Stomach smooth muscle (tissue), 2 donors: Measurements from ENCODE around the gene OR2A14.

Experiments used
- H3K27ac ChIP-seq: one replicate; pipeline ENCODE4 v1.7.0; 2013; ENCODE audit warnings: mild to moderate bottlenecking, low read length, inconsistent platforms
- H3K27me3 ChIP-seq, 2 donors: one replicate each; pipeline ENCODE4 v1.7.0; 2013; ENCODE audit warnings: low read length in 2 of 2; ENCODE audit not compliant: insufficient read depth in 2 of 2, control insufficient read depth in 1 of 2
- H3K36me3 ChIP-seq, 2 donors: one replicate each; pipeline ENCODE4 v1.7.0; 2013; ENCODE audit warnings: low read length in 2 of 2; ENCODE audit not compliant: control insufficient read depth in 2 of 2, insufficient read depth in 2 of 2
- H3K4me1 ChIP-seq: one replicate; pipeline ENCODE4 v1.7.0; 2013; ENCODE audit warnings: low read length; ENCODE audit not compliant: control insufficient read depth, insufficient read depth
- H3K4me3 ChIP-seq, 2 donors: one replicate each; pipeline ENCODE4 v1.7.0; 2013; ENCODE audit warnings: low read length in 2 of 2
- H3K9ac ChIP-seq, 2 donors: one replicate each; pipeline ENCODE4 v1.7.0; 2013; ENCODE audit warnings: low read length in 2 of 2, mild to moderate bottlenecking in 1 of 2
- H3K9me3 ChIP-seq, 2 donors: one replicate each; pipeline ENCODE4 v1.7.0; 2013; ENCODE audit warnings: low read length in 2 of 2; ENCODE audit not compliant: control insufficient read depth in 2 of 2
- donor health status: healthy.
- donor health status: Pancreatic carcinoma.

The OR2A14 gene

GRCh38 chr7:144122876-144123275, at the start of gene OR2A14:
OR2A14 (plus strand) TSS chr7:144123176; CDS start chr7:144129113, 5,937 bp downstream.
- Histone ChIP-seq H3K4me3 (no peak within 1 kb of the TSS), H3K36me3 (no peaks in the 10 kb centered on the region), H3K4me1 (no peaks in the 10 kb centered on the region), H3K27ac (no peak within 1 kb of the TSS), H3K9me3 (no peaks in the 10 kb centered on the region), H3K27me3 (no peaks in the 10 kb centered on the region), H3K9ac (no peak within 1 kb of the TSS)

- no peak overlapping the region for H3K4me3 ChIP-seq
- H3K4me1 ChIP-seq: no peaks in the 10 kb centered on the region
- no peak overlapping the region for H3K27ac ChIP-seq
- no peaks in the 10 kb centered on the region for H3K36me3 ChIP-seq
- H3K9ac ChIP-seq: no peak overlapping the region
- no peaks in the 10 kb centered on the region for H3K27me3 ChIP-seq
- no peaks in the 10 kb centered on the region for H3K9me3 ChIP-seq
These were observed 48.6 kb upstream of the OR2A14 start for GRCh38 chr7:144074374-144074773.

- Histone ChIP-seq H3K9ac (no peak within 1 kb of the TSS), H3K36me3 (no peaks in the 10 kb centered on the region), H3K4me1 (no peaks in the 10 kb centered on the region), H3K27ac (no peak within 1 kb of the TSS), H3K9me3 (no peaks in the 10 kb centered on the region), H3K27me3 (no peaks in the 10 kb centered on the region), H3K4me3 (no peak within 1 kb of the TSS)
These were observed 37.0 kb upstream of the OR2A14 start, which contains the start of gene OR2A12 for GRCh38 chr7:144085978-144086377. OR2A12 (plus strand) TSS chr7:144086278; CDS start chr7:144095108, 8,830 bp downstream.

GRCh38 chr7:144086730-144087129, 36.2 kb upstream of the OR2A14 start:
- H3K27ac ChIP-seq: no peak overlapping the region
- no peaks in the 10 kb centered on the region for H3K36me3 ChIP-seq
- no peak overlapping the region for H3K9ac ChIP-seq
- no peaks in the 10 kb centered on the region for H3K9me3 ChIP-seq
- no peaks in the 10 kb centered on the region for H3K4me1 ChIP-seq
- H3K4me3 ChIP-seq: no peak overlapping the region
- H3K27me3 ChIP-seq: no peaks in the 10 kb centered on the region

- Histone ChIP-seq H3K27me3 (no peaks in the 10 kb centered on the region), H3K4me1 (no peaks in the 10 kb centered on the region), H3K4me3 (no peak overlapping the region), H3K27ac (no peak overlapping the region), H3K9ac (no peak overlapping the region), H3K36me3 (no peaks in the 10 kb centered on the region), H3K9me3 (no peaks in the 10 kb centered on the region)
These were observed 35.7 kb upstream of the OR2A14 start for GRCh38 chr7:144087230-144087629.

- Histone ChIP-seq H3K27ac (no peak overlapping the region), H3K36me3 (no peaks in the 10 kb centered on the region), H3K4me3 (no peak overlapping the region), H3K9ac (no peak overlapping the region), H3K9me3 (no peaks in the 10 kb centered on the region), H3K4me1 (no peaks in the 10 kb centered on the region), H3K27me3 (no peaks in the 10 kb centered on the region)
These were observed 32.3 kb upstream of the OR2A14 start for GRCh38 chr7:144090667-144091066.

- Histone ChIP-seq H3K27me3 (no peaks in the 10 kb centered on the region), H3K4me1 (no peaks in the 10 kb centered on the region), H3K9me3 (no peaks in the 10 kb centered on the region), H3K4me3 (no peak overlapping the region), H3K9ac (no peak overlapping the region), H3K27ac (no peak overlapping the region), H3K36me3 (no peaks in the 10 kb centered on the region)
These were observed 24.2 kb upstream of the OR2A14 start for GRCh38 chr7:144098776-144099175.

GRCh38 chr7:144100607-144101006, 22.4 kb upstream of the OR2A14 start:
- Histone ChIP-seq H3K27ac (no peak overlapping the region), H3K4me1 (no peaks in the 10 kb centered on the region), H3K9ac (no peak overlapping the region), H3K4me3 (no peak overlapping the region), H3K9me3 (no peaks in the 10 kb centered on the region), H3K27me3 (no peaks in the 10 kb centered on the region), H3K36me3 (no peaks in the 10 kb centered on the region)

- H3K4me1 ChIP-seq: no peaks in the 10 kb centered on the region
- no peaks in the 10 kb centered on the region for H3K36me3 ChIP-seq
- no peak overlapping the region for H3K27ac ChIP-seq
- H3K27me3 ChIP-seq: no peaks in the 10 kb centered on the region
- no peaks in the 10 kb centered on the region for H3K9me3 ChIP-seq
- H3K9ac ChIP-seq: no peak overlapping the region
- no peak overlapping the region for H3K4me3 ChIP-seq
These were observed 20.9 kb upstream of the OR2A14 start for GRCh38 chr7:144102041-144102440.

- H3K27me3 ChIP-seq: no peaks in the 10 kb centered on the region
- no peak overlapping the region for H3K9ac ChIP-seq
- H3K4me3 ChIP-seq: no peak overlapping the region
- no peaks in the 10 kb centered on the region for H3K4me1 ChIP-seq
- no peaks in the 10 kb centered on the region for H3K36me3 ChIP-seq
- H3K9me3 ChIP-seq: no peaks in the 10 kb centered on the region
- H3K27ac ChIP-seq: no peak overlapping the region
These were observed 17.8 kb upstream of the OR2A14 start for GRCh38 chr7:144105211-144105610.

GRCh38 chr7:144109283-144109682, 13.7 kb upstream of the OR2A14 start, which contains the start of gene OR2A2:
OR2A2 (plus strand) TSS chr7:144109583; CDS start chr7:144109583, 0 bp downstream.
- Histone ChIP-seq H3K4me3 (no peak within 1 kb of the TSS), H3K36me3 (no peaks in the 10 kb centered on the region), H3K9me3 (no peaks in the 10 kb centered on the region), H3K4me1 (no peaks in the 10 kb centered on the region), H3K9ac (no peak within 1 kb of the TSS), H3K27ac (no peak within 1 kb of the TSS), H3K27me3 (no peaks in the 10 kb centered on the region)
